ENCODE data around the gene GAPDHS. TPM values are rescaled to one million over a fixed set of nuclear protein-coding genes. Genes with fewer than 3 reads are reported as not detected.

GAPDHS gene
- total and polyA plus RNA-seq, 7 experiments from 2014 or later = not detected

DNA sequence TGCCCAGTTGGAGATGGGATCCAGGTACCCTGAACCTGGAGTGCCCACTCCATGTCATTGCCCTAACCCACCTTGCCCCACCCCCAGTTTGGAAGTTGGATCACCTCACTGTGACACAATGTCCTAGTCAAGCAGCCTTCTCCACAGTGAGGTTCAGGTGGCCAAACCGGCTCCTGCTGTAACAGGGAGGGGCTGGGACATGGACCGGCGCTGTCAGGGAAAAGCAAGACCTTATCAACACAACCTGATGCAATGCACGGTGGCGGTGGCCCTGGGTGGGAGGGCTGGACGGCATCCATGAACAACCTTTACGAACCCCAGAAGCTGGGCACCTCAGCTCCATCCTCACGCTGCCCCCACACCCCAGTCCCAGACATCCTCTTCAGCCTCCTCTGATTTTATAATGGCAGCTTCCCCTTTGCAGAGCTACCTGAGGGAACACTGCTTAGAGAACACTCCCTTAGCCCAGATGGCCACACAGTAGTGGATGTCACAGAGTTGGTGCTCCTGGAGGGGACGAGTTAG is 41.4 kb upstream of the GAPDHS start:
- peaks cover 0 to 21% (median 0%) of the 10 kb centered on the region in 5 donors for H3K27me3 Mint-ChIP-seq
- H3K36me3 ChIP-seq (ENCODE audit: control insufficient read depth in 2 of 3, insufficient read depth in 3 of 3, low read length in 3 of 3) = no peaks in the 10 kb centered on the region
- POLR2A ChIA-PET = interaction anchor here (0.6 kb wide), 1 partner anchor 455 kb away, joined by 4 read pairs; no protein-coding TSS in a partner anchor
- no peak overlapping the region for H3K4me3 ChIP-seq (ENCODE audit: low read length)
- no peak for DNase-seq
- no peak overlapping the region for H3K27ac ChIP-seq (ENCODE audit: low read depth, low read length)
- no peaks in the 10 kb centered on the region for H3K9me3 ChIP-seq (ENCODE audit: control insufficient read depth in 2 of 3, low read length in 3 of 3)
- H3K27me3 ChIP-seq (ENCODE audit: control insufficient read depth in 2 of 2, insufficient read depth in 2 of 2, low read length in 2 of 2) = no peaks in the 10 kb centered on the region
- H3K4me3 Mint-ChIP-seq = no peak overlapping the region
- ATAC-seq = no peak
- no peak overlapping the region for H3K27ac Mint-ChIP-seq
- H3K4me1 Mint-ChIP-seq = peaks cover 0 to 9% (median 6%) of the 10 kb centered on the region in 7 donors
- no peaks in the 10 kb centered on the region for H3K36me3 Mint-ChIP-seq
- intact Hi-C loops (cut with micrococcal nuclease) = loop anchor here in 1 of 2 donors (10.0 kb wide), 1 partner anchor 427 kb away; no protein-coding TSS in a partner anchor
- no peaks in the 10 kb centered on the region for H3K4me1 ChIP-seq (ENCODE audit: control insufficient read depth in 2 of 2, insufficient read depth in 2 of 2, low read length in 2 of 2)
- no peaks in the 10 kb centered on the region for H3K9me3 Mint-ChIP-seq
- CTCF ChIA-PET = interaction anchor here (0.5 to 1.6 kb wide), 3 partner anchors 15 to 139 kb away, joined by 3 to 4 read pairs (median 3); no protein-coding TSS in a partner anchor

- intact Hi-C loops (cut with micrococcal nuclease) = loop anchor here in 1 of 2 donors (10.0 kb wide), 1 partner anchor 429 kb away; no protein-coding TSS in a partner anchor
- no peak overlapping the region for H3K27ac ChIP-seq (ENCODE audit: low read depth, low read length)
- POLR2A ChIA-PET = no interaction called here
Observed at GRCh38 chr19:35493971-35494370, 39.3 kb upstream of the GAPDHS start.

DNA sequence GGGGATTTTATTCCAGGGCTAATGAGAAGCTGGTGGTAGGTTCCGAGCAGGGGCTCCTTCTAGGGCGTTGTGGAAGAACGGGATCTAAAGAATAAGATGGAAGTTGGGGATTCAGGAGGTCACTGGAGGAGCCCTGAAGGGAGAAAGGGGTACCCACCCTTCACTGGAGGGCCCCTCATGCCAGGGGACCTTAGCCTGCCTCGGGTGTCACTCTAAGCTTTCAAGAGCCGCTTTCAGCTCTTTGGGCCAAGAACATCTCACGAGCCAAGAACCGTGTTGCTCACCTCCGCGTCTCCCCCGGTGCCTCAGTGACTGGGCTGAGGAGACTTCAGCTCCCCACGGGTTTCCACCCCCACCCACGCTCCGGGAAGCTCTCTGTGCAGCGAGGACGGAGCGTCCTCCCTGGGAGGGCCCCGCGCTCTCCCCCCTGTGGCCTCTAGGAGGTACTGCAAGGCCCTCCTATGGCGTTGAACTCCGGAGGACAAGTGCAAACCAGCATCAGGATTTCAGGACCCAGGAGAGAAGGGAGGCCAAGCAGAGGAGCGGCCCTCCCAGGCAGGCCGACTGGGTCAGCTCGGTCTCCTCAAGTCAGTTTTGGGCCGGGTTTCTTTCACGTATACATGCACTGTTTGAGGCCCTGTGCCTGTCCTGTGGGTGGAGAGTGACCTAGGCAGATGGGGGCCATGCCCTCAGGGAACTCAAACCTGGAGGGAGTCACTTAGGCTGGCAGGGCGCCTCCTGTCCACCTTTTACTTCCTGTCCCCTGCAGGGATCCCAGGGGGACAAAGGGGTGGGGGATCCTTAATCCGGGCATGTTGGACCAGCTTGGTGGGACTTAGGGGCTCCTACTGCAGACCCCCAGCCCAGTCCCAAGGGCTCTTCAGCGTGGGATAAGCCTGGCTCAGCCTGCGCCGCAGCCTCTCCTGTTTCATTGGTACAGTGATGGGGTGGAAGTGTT is 37.9 kb upstream of the GAPDHS start:
- Mint-ChIP-seq H3K4me3 (peak overlapping the region in 7 of 10 donors; percentile 17 to 62 (median 45)), H3K4me1 (peaks cover 0 to 9% (median 6%) of the 10 kb centered on the region in 7 donors)
- no peak overlapping the region for H3K27ac ChIP-seq (ENCODE audit: low read depth, low read length)

More at GRCh38 chr19:35493971-35494370, 39.3 kb upstream of the GAPDHS start:
- H3K4me3 Mint-ChIP-seq = no peak overlapping the region
- DNase-seq = no peak
- Histone ChIP-seq H3K27me3 (ENCODE audit: control insufficient read depth in 2 of 2, insufficient read depth in 2 of 2, low read length in 2 of 2) (no peaks in the 10 kb centered on the region), H3K4me1 (ENCODE audit: control insufficient read depth in 2 of 2, insufficient read depth in 2 of 2, low read length in 2 of 2) (no peaks in the 10 kb centered on the region), H3K4me3 (ENCODE audit: low read length) (no peak overlapping the region), H3K36me3 (ENCODE audit: control insufficient read depth in 2 of 3, insufficient read depth in 3 of 3, low read length in 3 of 3) (no peaks in the 10 kb centered on the region), H3K9me3 (ENCODE audit: control insufficient read depth in 2 of 3, low read length in 3 of 3) (no peaks in the 10 kb centered on the region)
- peaks cover 0 to 17% (median 0%) of the 10 kb centered on the region in 5 donors for H3K27me3 Mint-ChIP-seq
- no peaks in the 10 kb centered on the region for H3K9me3 Mint-ChIP-seq
- no peak overlapping the region for H3K27ac Mint-ChIP-seq
- ATAC-seq = no peak
- CTCF ChIA-PET = interaction anchor here (0.7 to 1.3 kb wide), 2 partner anchors 31 to 141 kb away, joined by 3 read pairs; no protein-coding TSS in a partner anchor
- peaks cover 0 to 9% (median 6%) of the 10 kb centered on the region in 7 donors for H3K4me1 Mint-ChIP-seq
- H3K36me3 Mint-ChIP-seq = no peaks in the 10 kb centered on the region

DNA sequence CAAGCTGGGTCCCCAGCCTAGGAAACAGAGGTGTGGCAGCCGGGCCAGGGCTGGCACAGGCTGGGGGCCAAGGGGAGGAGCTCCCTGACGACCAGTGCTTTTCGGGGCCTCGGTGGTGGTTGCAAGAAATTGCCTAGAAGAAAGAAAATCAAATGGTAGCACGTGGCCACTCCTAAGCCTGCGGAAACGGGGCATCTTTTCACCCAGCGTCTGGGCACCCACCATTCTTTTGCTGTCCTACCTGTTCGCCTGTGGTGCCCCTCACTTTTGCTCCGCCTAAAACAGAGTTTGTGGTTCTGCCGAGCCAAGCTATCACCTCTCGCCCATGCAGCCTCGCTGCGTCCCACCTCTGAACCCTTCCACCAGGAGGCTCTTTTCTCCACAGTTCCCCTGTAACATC is 35.9 kb upstream of the GAPDHS start:
- POLR2A ChIA-PET = interaction anchor here (0.5 kb wide), 1 partner anchor 337 kb away, joined by 3 read pairs; no protein-coding TSS in a partner anchor

More for the DNA sequence above, 37.9 kb upstream of the GAPDHS start:
- intact Hi-C loops (cut with micrococcal nuclease) = loop anchor here (1.0 to 10.0 kb wide), 6 partner anchors 33 to 431 kb away; no protein-coding TSS in a partner anchor
- no peaks in the 10 kb centered on the region for H3K4me1 ChIP-seq (ENCODE audit: control insufficient read depth in 2 of 2, insufficient read depth in 2 of 2, low read length in 2 of 2)
- H3K36me3 ChIP-seq (ENCODE audit: control insufficient read depth in 2 of 3, insufficient read depth in 3 of 3, low read length in 3 of 3) = no peaks in the 10 kb centered on the region
- DNase-seq (peak; percentile 38 to 81 (median 60)), ATAC-seq (peak; percentile 99)
- H3K4me3 ChIP-seq (ENCODE audit: low read length) = no peak overlapping the region
- H3K27ac Mint-ChIP-seq = peak overlapping the region in 3 of 9 donors; percentile 22 to 62 (median 47)
- H3K27me3 Mint-ChIP-seq = peaks cover 0 to 12% (median 0%) of the 10 kb centered on the region in 5 donors
- CTCF ChIA-PET = interaction anchor here (0.6 to 1.6 kb wide), 14 partner anchors 20 to 451 kb away, joined by 3 to 15 read pairs (median 3); partner anchors contain the start of gene FFAR1
- no peaks in the 10 kb centered on the region for H3K36me3 Mint-ChIP-seq
- no peaks in the 10 kb centered on the region for H3K27me3 ChIP-seq (ENCODE audit: control insufficient read depth in 2 of 2, insufficient read depth in 2 of 2, low read length in 2 of 2)
- H3K9me3 ChIP-seq (ENCODE audit: control insufficient read depth in 2 of 3, low read length in 3 of 3) = no peaks in the 10 kb centered on the region
- no peaks in the 10 kb centered on the region for H3K9me3 Mint-ChIP-seq
- POLR2A ChIA-PET = interaction anchor here (0.6 kb wide), 1 partner anchor 21 kb away, joined by 3 read pairs; no protein-coding TSS in a partner anchor

GRCh38 chr19:35498220-35498619 is 35.0 kb upstream of the GAPDHS start:
- Mint-ChIP-seq H3K27ac (no peak overlapping the region), H3K4me1 (peaks cover 0 to 11% (median 6%) of the 10 kb centered on the region in 7 donors), H3K36me3 (no peaks in the 10 kb centered on the region), H3K9me3 (no peaks in the 10 kb centered on the region), H3K4me3 (no peak overlapping the region), H3K27me3 (peaks cover 0 to 8% (median 5%) of the 10 kb centered on the region in 5 donors)
- Histone ChIP-seq H3K36me3 (ENCODE audit: control insufficient read depth in 2 of 3, insufficient read depth in 3 of 3, low read length in 3 of 3) (no peaks in the 10 kb centered on the region), H3K27me3 (ENCODE audit: control insufficient read depth in 2 of 2, insufficient read depth in 2 of 2, low read length in 2 of 2) (no peaks in the 10 kb centered on the region), H3K9me3 (ENCODE audit: control insufficient read depth in 2 of 3, low read length in 3 of 3) (no peaks in the 10 kb centered on the region), H3K27ac (ENCODE audit: low read depth, low read length) (no peak overlapping the region), H3K4me3 (ENCODE audit: low read length) (no peak overlapping the region), H3K4me1 (ENCODE audit: control insufficient read depth in 2 of 2, insufficient read depth in 2 of 2, low read length in 2 of 2) (no peaks in the 10 kb centered on the region)
- CTCF ChIA-PET = interaction anchor here (1.6 to 2.5 kb wide), 2 partner anchors 12 to 145 kb away, joined by 4 to 9 read pairs; no protein-coding TSS in a partner anchor
- no peak for DNase-seq
- POLR2A ChIA-PET = interaction anchor here (0.7 kb wide), 1 partner anchor 65 kb away, joined by 3 read pairs; no protein-coding TSS in a partner anchor
- intact Hi-C loops (cut with micrococcal nuclease) = loop anchor here in 1 of 2 donors (10.0 kb wide), 1 partner anchor 433 kb away; no protein-coding TSS in a partner anchor
- no peak for ATAC-seq

More for the DNA sequence above, 35.9 kb upstream of the GAPDHS start:
- Mint-ChIP-seq H3K4me3 (no peak overlapping the region), H3K36me3 (no peaks in the 10 kb centered on the region), H3K4me1 (peaks cover 0 to 11% (median 6%) of the 10 kb centered on the region in 7 donors), H3K27ac (no peak overlapping the region), H3K9me3 (no peaks in the 10 kb centered on the region), H3K27me3 (peaks cover 0 to 6% (median 5%) of the 10 kb centered on the region in 5 donors)
- Histone ChIP-seq H3K4me1 (ENCODE audit: control insufficient read depth in 2 of 2, insufficient read depth in 2 of 2, low read length in 2 of 2) (no peaks in the 10 kb centered on the region), H3K36me3 (ENCODE audit: control insufficient read depth in 2 of 3, insufficient read depth in 3 of 3, low read length in 3 of 3) (no peaks in the 10 kb centered on the region), H3K4me3 (ENCODE audit: low read length) (no peak overlapping the region), H3K9me3 (ENCODE audit: control insufficient read depth in 2 of 3, low read length in 3 of 3) (no peaks in the 10 kb centered on the region), H3K27me3 (ENCODE audit: control insufficient read depth in 2 of 2, insufficient read depth in 2 of 2, low read length in 2 of 2) (no peaks in the 10 kb centered on the region), H3K27ac (ENCODE audit: low read depth, low read length) (no peak overlapping the region)
- no peak for ATAC-seq
- DNase-seq = no peak
- intact Hi-C loops (cut with micrococcal nuclease) = loop anchor here in 1 of 2 donors (10.0 kb wide), 1 partner anchor 433 kb away; no protein-coding TSS in a partner anchor
- CTCF ChIA-PET = interaction anchor here (1.3 to 2.5 kb wide), 3 partner anchors 9 to 144 kb away, joined by 4 to 9 read pairs (median 5); no protein-coding TSS in a partner anchor

GRCh38 chr19:35498984-35499527 is 34.2 kb upstream of the GAPDHS start:
- POLR2A ChIA-PET = no interaction called here
- ATAC-seq = no peak
- Mint-ChIP-seq H3K27ac (no peak overlapping the region), H3K4me1 (peaks cover 0 to 11% (median 6%) of the 10 kb centered on the region in 7 donors), H3K9me3 (no peaks in the 10 kb centered on the region), H3K4me3 (no peak overlapping the region), H3K27me3 (peaks cover 0 to 10% (median 5%) of the 10 kb centered on the region in 5 donors), H3K36me3 (no peaks in the 10 kb centered on the region)
- Histone ChIP-seq H3K27ac (ENCODE audit: low read depth, low read length) (no peak overlapping the region), H3K36me3 (ENCODE audit: control insufficient read depth in 2 of 3, insufficient read depth in 3 of 3, low read length in 3 of 3) (no peaks in the 10 kb centered on the region), H3K27me3 (ENCODE audit: control insufficient read depth in 2 of 2, insufficient read depth in 2 of 2, low read length in 2 of 2) (no peaks in the 10 kb centered on the region), H3K9me3 (ENCODE audit: control insufficient read depth in 2 of 3, low read length in 3 of 3) (no peaks in the 10 kb centered on the region), H3K4me3 (ENCODE audit: low read length) (no peak overlapping the region), H3K4me1 (ENCODE audit: control insufficient read depth in 2 of 2, insufficient read depth in 2 of 2, low read length in 2 of 2) (no peaks in the 10 kb centered on the region)
- intact Hi-C loops (cut with micrococcal nuclease) = loop anchor here in 1 of 2 donors (10.0 kb wide), 1 partner anchor 434 kb away; no protein-coding TSS in a partner anchor
- CTCF ChIA-PET = no interaction called here
- no peak for DNase-seq

Measured in naive thymus-derived CD4-positive, alpha-beta T cell (primary cell).